ENCODE measurements around the gene ZNF641.

GRCh38 chr12:48329199-48329939 is 21.4 kb downstream of the ZNF641 start:
- TF ChIP-seq CTCF (IDR thresholded peaks at IDR 0.05) (no peak), POLR2A (IDR thresholded peaks at IDR 0.05; ENCODE audit: low read length) (no peak), MYC (IDR thresholded peaks at IDR 0.05; ENCODE audit: borderline replicate concordance, low read length) (no peak), NFE2L2 (conservative IDR thresholded peaks at IDR 0.05; ENCODE audit: low read length) (no peak), NPAS2 (CRISPR knock-in tag; IDR thresholded peaks at IDR 0.05; ENCODE audit: borderline replicate concordance) (no peak), GATA3 (IDR thresholded peaks at IDR 0.05; ENCODE audit: borderline replicate concordance) (no peak), CHD4 (IDR thresholded peaks at IDR 0.05; ENCODE audit: borderline replicate concordance) (no peak), RFX5 (IDR thresholded peaks at IDR 0.05) (no peak), CEBPB (IDR thresholded peaks at IDR 0.05) (no peak), SMC3 (IDR thresholded peaks at IDR 0.05) (no peak)

Data from A549 (cell line).